Subcutaneous abdominal adipose tissue (tissue), 5 donors: ENCODE measurements around the gene IL36G.

ENCODE experiments used
- H3K27ac ChIP-seq: one replicate; pipeline ENCODE4 v1.7.0; 2013; ENCODE audit warnings: low read depth, mild to moderate bottlenecking, inconsistent platforms, low read length, moderate library complexity
- H3K27me3 ChIP-seq, 5 donors: one replicate each; pipeline ENCODE4 v1.7.0; 2013; ENCODE audit warnings: low read length in 5 of 5, inconsistent platforms in 1 of 5; ENCODE audit not compliant: control insufficient read depth in 5 of 5, insufficient read depth in 4 of 5
- H3K36me3 ChIP-seq, 5 donors: one replicate each; pipeline ENCODE4 v1.7.0; 2013; ENCODE audit warnings: low read length in 5 of 5; ENCODE audit not compliant: control insufficient read depth in 5 of 5, insufficient read depth in 5 of 5
- H3K4me1 ChIP-seq, 5 donors: one replicate each; pipeline ENCODE4 v1.7.0; 2013; ENCODE audit warnings: low read length in 5 of 5, mild to moderate bottlenecking in 3 of 5, moderate library complexity in 1 of 5; ENCODE audit not compliant: control insufficient read depth in 5 of 5, insufficient read depth in 5 of 5
- H3K4me3 ChIP-seq, 5 donors: one replicate each; pipeline ENCODE4 v1.7.0; 2013; ENCODE audit warnings: low read length in 5 of 5, low read depth in 1 of 5
- H3K9ac ChIP-seq, 5 donors: one replicate each; pipeline ENCODE4 v1.7.0; 2013; ENCODE audit warnings: low read length in 5 of 5, mild to moderate bottlenecking in 4 of 5, moderate library complexity in 3 of 5
- H3K9me3 ChIP-seq, 5 donors: one replicate each; pipeline ENCODE4 v1.7.0; 2013; ENCODE audit warnings: low read length in 5 of 5; ENCODE audit not compliant: control insufficient read depth in 5 of 5
- donor health status: healthy.
- donor health status: healthy.
- donor health status: healthy.
- donor health status: healthy.
- donor health status: healthy.

Gene IL36G

DNA sequence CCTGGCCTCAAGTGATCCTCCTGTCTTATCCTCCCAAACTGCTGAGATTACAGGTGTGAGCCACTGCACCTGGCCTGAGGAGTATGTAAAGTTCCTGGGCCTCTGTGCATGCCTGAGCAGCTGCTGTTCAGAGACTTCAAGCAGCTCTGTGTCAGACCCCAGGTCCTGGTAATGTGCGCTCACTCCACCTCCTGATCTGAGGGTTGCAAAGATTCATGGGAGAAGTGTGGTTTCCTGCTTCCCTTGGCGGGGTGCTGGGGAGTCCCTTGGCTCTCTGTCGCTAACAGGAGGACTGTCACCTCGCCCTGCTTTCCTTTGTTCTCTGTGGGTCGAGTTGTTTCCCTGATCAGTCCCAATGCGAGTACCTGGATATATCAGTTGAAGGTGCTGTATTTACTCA lies 18.8 kb downstream of the IL36G start:
- no peak overlapping the region for H3K27ac ChIP-seq
- no peak overlapping the region for H3K9ac ChIP-seq
- H3K27me3 ChIP-seq: peaks cover 0 to 8% (median 0%) of the 10 kb centered on the region in 5 donors
- H3K36me3 ChIP-seq: no peaks in the 10 kb centered on the region
- H3K9me3 ChIP-seq: peaks cover 11 to 38% (median 29%) of the 10 kb centered on the region in 5 donors
- no peak overlapping the region for H3K4me3 ChIP-seq
- no peaks in the 10 kb centered on the region for H3K4me1 ChIP-seq

DNA sequence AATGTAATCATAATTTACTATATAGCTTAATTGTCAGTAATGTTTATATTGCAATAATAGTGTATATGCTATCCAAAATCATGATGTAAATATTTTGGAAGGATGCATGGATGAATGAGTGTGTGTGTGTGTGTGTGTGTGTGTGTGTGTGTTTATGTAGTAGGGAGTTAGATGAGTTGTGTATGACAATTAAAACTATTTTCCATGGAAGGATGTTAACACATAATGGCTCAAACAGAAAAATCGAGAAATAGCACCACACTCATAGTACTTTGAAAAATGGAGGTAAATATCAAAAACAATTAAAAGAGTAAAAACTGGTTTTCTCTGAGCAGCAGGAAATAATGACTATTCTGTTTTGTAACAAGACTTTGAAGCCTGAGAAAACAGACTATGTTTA lies 19.3 kb downstream of the IL36G start:
- no peaks in the 10 kb centered on the region for H3K36me3 ChIP-seq
- H3K4me3 ChIP-seq: no peak overlapping the region
- no peak overlapping the region for H3K27ac ChIP-seq
- no peaks in the 10 kb centered on the region for H3K4me1 ChIP-seq
- H3K9ac ChIP-seq: no peak overlapping the region
- peaks cover 8 to 38% (median 27%) of the 10 kb centered on the region in 5 donors for H3K9me3 ChIP-seq
- peaks cover 0 to 8% (median 0%) of the 10 kb centered on the region in 5 donors for H3K27me3 ChIP-seq

DNA sequence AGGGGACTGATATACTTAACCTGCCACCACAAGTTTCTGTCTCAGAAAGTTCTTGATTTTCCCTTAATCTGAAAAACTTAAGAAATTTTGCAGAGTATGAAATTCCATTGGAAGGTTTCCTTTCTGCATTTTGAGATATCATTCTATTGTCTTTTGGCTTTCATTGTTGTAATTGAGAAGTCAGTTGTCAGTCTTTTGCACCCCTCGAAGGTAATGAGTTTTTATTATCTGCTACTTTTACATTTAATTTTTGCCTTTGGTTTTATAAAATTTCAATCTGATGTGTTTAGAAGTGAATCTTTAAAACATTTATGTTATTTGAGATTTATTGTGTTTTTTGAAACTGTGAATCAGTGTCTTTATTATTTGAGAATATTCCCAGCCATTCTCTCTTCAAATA lies 22.6 kb downstream of the IL36G start:
- H3K27ac ChIP-seq: no peak overlapping the region
- no peak overlapping the region for H3K4me3 ChIP-seq
- no peaks in the 10 kb centered on the region for H3K4me1 ChIP-seq
- H3K9ac ChIP-seq: no peak overlapping the region
- H3K9me3 ChIP-seq: peaks cover 2 to 28% (median 16%) of the 10 kb centered on the region in 5 donors
- peaks cover 0 to 3% (median 0%) of the 10 kb centered on the region in 5 donors for H3K27me3 ChIP-seq
- H3K36me3 ChIP-seq: no peaks in the 10 kb centered on the region

GRCh38 chr2:113002677-113003076 lies 24.9 kb downstream of the IL36G start:
- Histone ChIP-seq H3K27ac (no peak overlapping the region), H3K27me3 (peaks cover 0 to 3% (median 0%) of the 10 kb centered on the region in 5 donors), H3K9me3 (peaks cover 2 to 28% (median 16%) of the 10 kb centered on the region in 5 donors), H3K9ac (no peak overlapping the region), H3K4me1 (no peaks in the 10 kb centered on the region), H3K4me3 (no peak overlapping the region), H3K36me3 (no peaks in the 10 kb centered on the region)

GRCh38 chr2:113005030-113005509 lies 27.3 kb downstream of the IL36G start, which contains the start of gene IL36A:
Gene IL36A, plus strand, starts transcription at chr2:113005459. Its CDS starts 413 bp downstream, at chr2:113005872.
- Histone ChIP-seq H3K9ac (no peak within 1 kb of the TSS), H3K4me1 (no peaks in the 10 kb centered on the region), H3K27me3 (peaks cover 0 to 3% (median 0%) of the 10 kb centered on the region in 5 donors), H3K36me3 (no peaks in the 10 kb centered on the region), H3K9me3 (peaks cover 2 to 20% (median 10%) of the 10 kb centered on the region in 5 donors), H3K4me3 (no peak within 1 kb of the TSS), H3K27ac (no peak within 1 kb of the TSS)

DNA sequence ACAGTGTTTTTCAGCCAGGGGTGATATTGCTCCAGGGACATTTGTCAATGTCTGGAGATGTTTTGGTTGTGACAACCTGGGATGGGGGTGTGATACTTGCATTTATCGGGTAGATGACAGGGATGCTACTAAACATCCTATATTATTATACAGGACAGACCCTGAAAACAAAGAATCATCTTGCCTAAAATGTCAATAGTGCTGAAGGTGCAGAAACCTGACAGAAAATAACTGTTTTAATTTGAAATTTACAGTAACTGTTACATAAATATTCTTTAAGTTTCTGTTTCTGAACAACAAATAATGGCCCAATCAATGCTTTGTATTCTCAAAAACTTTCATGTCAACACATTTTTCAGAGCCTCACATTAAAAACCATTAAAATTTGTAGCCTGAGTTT lies 29.4 kb downstream of the IL36G start:
- no peaks in the 10 kb centered on the region for H3K36me3 ChIP-seq
- H3K27ac ChIP-seq: no peak overlapping the region
- H3K27me3 ChIP-seq: peaks cover 0 to 3% (median 0%) of the 10 kb centered on the region in 5 donors
- peaks cover 0 to under 1% (median 0%) of the 10 kb centered on the region in 5 donors for H3K9me3 ChIP-seq
- H3K4me3 ChIP-seq: no peak overlapping the region
- no peak overlapping the region for H3K9ac ChIP-seq
- H3K4me1 ChIP-seq: no peaks in the 10 kb centered on the region

DNA sequence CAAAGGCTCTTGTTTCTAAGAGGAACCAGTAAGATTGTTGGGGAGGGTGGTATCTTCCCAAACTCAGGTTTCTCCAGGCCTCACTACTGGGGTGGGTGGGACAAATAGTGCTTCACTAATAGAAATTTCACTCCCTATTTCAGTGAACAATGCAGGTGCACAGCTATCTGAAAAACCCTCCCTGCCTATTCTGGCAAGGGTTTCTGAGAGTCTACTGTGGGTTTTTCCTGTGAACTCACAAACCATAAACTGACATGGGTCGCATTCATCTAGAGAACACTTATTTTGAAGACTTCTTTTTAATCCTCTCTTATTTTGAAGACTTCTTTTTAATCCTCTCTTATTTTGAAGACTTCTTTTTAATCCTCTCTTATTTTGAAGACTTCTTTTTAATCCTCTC lies 31.8 kb downstream of the IL36G start:
- no peaks in the 10 kb centered on the region for H3K9me3 ChIP-seq

GRCh38 chr2:113010088-113010487 lies 32.3 kb downstream of the IL36G start:
- no peaks in the 10 kb centered on the region for H3K4me1 ChIP-seq
- no peak overlapping the region for H3K9ac ChIP-seq

More for the DNA sequence above, 31.8 kb downstream of the IL36G start:
- no peaks in the 10 kb centered on the region for H3K4me1 ChIP-seq
- no peak overlapping the region for H3K9ac ChIP-seq
- peaks cover 0 to 3% (median 0%) of the 10 kb centered on the region in 5 donors for H3K27me3 ChIP-seq
- H3K27ac ChIP-seq: no peak overlapping the region
- no peaks in the 10 kb centered on the region for H3K36me3 ChIP-seq
- H3K4me3 ChIP-seq: no peak overlapping the region

DNA sequence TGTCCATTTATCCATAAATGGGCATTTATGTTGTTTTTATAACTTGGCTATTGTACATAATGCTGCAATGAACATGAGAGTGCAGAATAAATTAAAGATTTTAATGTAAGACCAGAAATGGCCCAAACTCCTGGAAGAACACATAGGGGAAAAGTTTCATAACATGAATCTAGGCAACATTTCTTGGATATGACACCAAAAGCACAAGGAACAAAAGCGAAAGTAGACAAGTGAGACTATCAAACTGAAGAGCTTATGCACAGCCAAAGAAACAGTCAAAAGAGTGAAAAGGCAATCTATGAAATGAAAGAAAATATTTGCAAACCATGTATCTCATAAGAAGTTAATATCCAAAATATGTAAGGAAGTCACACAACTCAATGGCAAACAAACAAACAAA lies 33.3 kb downstream of the IL36G start:
- Histone ChIP-seq H3K4me3 (no peak overlapping the region), H3K27me3 (no peaks in the 10 kb centered on the region), H3K9me3 (no peaks in the 10 kb centered on the region), H3K9ac (no peak overlapping the region), H3K27ac (no peak overlapping the region), H3K36me3 (no peaks in the 10 kb centered on the region), H3K4me1 (no peaks in the 10 kb centered on the region)

More at GRCh38 chr2:113010088-113010487, 32.3 kb downstream of the IL36G start:
- Histone ChIP-seq H3K27ac (no peak overlapping the region), H3K27me3 (peaks cover 0 to 3% (median 0%) of the 10 kb centered on the region in 5 donors), H3K4me3 (no peak overlapping the region), H3K36me3 (no peaks in the 10 kb centered on the region), H3K9me3 (no peaks in the 10 kb centered on the region)

GRCh38 chr2:113012436-113013335 lies 34.9 kb downstream of the IL36G start:
- Histone ChIP-seq H3K27me3 (peaks cover 0 to 4% (median 0%) of the 10 kb centered on the region in 5 donors), H3K9me3 (no peaks in the 10 kb centered on the region), H3K4me3 (no peak overlapping the region), H3K36me3 (no peaks in the 10 kb centered on the region), H3K9ac (no peak overlapping the region), H3K27ac (no peak overlapping the region), H3K4me1 (no peaks in the 10 kb centered on the region)
